B cell (primary cell): ENCODE measurements around the gene AKR7A3. TPM values are rescaled to one million over a fixed set of nuclear protein-coding genes. Genes with fewer than 3 reads are reported as not detected.

Experiments
- ATAC-seq: fragments of 200-7000 bp; cut with Tn5 transposase; one replicate; pipeline ENCODE4 v1.10.0; 2021; ENCODE audit warnings: low read depth, mild to moderate bottlenecking, moderate number of reproducible peaks, moderate library complexity
- CTCF ChIA-PET: fragments of 350-600 bp; sonication (Branson Sonifier 250); formaldehyde crosslinking; loops from one replicate; lab custom pipeline; 2021; ENCODE audit warnings: antibody characterized with exemption, inconsistent platforms; lab: Charles Lee
- POLR2A ChIA-PET: fragments of 350-600 bp; sonication (Branson Sonifier 250); formaldehyde crosslinking; loops from one replicate; lab custom pipeline; 2021; ENCODE audit warnings: antibody characterized with exemption; lab: Charles Lee
- DNase-seq: peaks from one replicate; pipeline ENCODE4 v3.0.0; 2013
- H2AFZ ChIP-seq: 2 replicates; pipeline ENCODE4 v1.6.1; 2012; ENCODE audit warnings: mild to moderate bottlenecking, low read depth, low read length; ENCODE audit not compliant: insufficient read depth, poor library complexity, severe bottlenecking
- H3K27ac ChIP-seq, 2 donors: 1 replicate in 1 of 2; 2 replicates in 1 of 2; pipeline ENCODE4 v1.5.1; 2012 to 2013; ENCODE audit warnings: low read length in 2 of 2, mild to moderate bottlenecking in 2 of 2, moderate library complexity in 1 of 2
- H3K27me3 ChIP-seq, 4 experiments: fragments of 200-600 bp in 1 of 4; sonication (generic) in 1 of 4; replicated peaks in 1 of 4; 1 replicate in 2 of 4; 2 replicates in 2 of 4; pipeline versions ENCODE4 v1.6.1 to v1.7.0; 2013 to 2016; ENCODE audit warnings: low read length in 3 of 4, mild to moderate bottlenecking in 2 of 4, mixed read lengths in 1 of 4, moderate library complexity in 1 of 4; ENCODE audit not compliant: insufficient read depth in 4 of 4, control insufficient read depth in 3 of 4; ENCODE audit errors: control extremely low read depth in 1 of 4
- H3K36me3 ChIP-seq, 2 experiments: replicated peaks in 1 of 2; 1 replicate in 1 of 2; 2 replicates in 1 of 2; pipeline versions ENCODE4 v1.6.1 to v1.7.1; 2013; ENCODE audit warnings: low read length in 1 of 2; ENCODE audit not compliant: insufficient read depth in 2 of 2, control insufficient read depth in 1 of 2; ENCODE audit errors: control extremely low read depth in 1 of 2, extremely low read depth in 1 of 2
- H3K4me1 ChIP-seq, 2 donors: fragments of 200-600 bp in 1 of 2; sonication (generic) in 1 of 2; 1 replicate in 1 of 2; 2 replicates in 1 of 2; pipeline versions ENCODE4 v1.5.1 to v1.6.1; 2013 to 2017; ENCODE audit warnings: low read length in 2 of 2; ENCODE audit not compliant: control insufficient read depth in 2 of 2, insufficient read depth in 2 of 2
- H3K4me2 ChIP-seq: replicated peaks from 2 replicates; pipeline ENCODE3; 2012; ENCODE audit warnings: mild to moderate bottlenecking, low read depth, low read length; ENCODE audit not compliant: poor library complexity, severe bottlenecking
- H3K4me3 ChIP-seq, 5 experiments: fragments of 200-600 bp in 1 of 5; sonication (generic) in 1 of 5; 1 replicate in 3 of 5; 2 replicates in 2 of 5; pipeline versions ENCODE4 v1.5.1 to v1.7.0; 2011 to 2016; ENCODE audit warnings: low read length in 4 of 5, mild to moderate bottlenecking in 4 of 5, low read depth in 2 of 5, control low read depth in 1 of 5, moderate library complexity in 1 of 5; ENCODE audit not compliant: insufficient read depth in 1 of 5; ENCODE audit errors: control extremely low read depth in 1 of 5, extremely low read depth in 1 of 5
- H3K79me2 ChIP-seq: fragments of 200-600 bp; sonication (generic); one replicate; pipeline ENCODE4 v1.6.0; 2016; ENCODE audit warnings: low read length; ENCODE audit not compliant: control insufficient read depth, insufficient read depth
- H3K9ac ChIP-seq: fragments of 200-600 bp; sonication (generic); 2 replicates; pipeline ENCODE4 v1.6.1; 2017; ENCODE audit warnings: mild to moderate bottlenecking, low read length, moderate library complexity
- H3K9me3 ChIP-seq, 3 donors: one replicate each; pipeline versions ENCODE4 v1.6.1 to v1.7.1; 2013; ENCODE audit warnings: low read length in 2 of 3; ENCODE audit not compliant: control insufficient read depth in 2 of 3, insufficient read depth in 1 of 3; ENCODE audit errors: control extremely low read depth in 1 of 3
- H4K20me1 ChIP-seq: 2 replicates; pipeline ENCODE4 v1.6.0; 2012; ENCODE audit warnings: mild to moderate bottlenecking, low read length; ENCODE audit not compliant: insufficient read depth, control insufficient read depth, poor library complexity, severe bottlenecking
- H3K27ac Mint-ChIP-seq: one replicate; pipeline ENCODE4 v1.8.0; 2021; ENCODE audit warnings: mixed read lengths
- H3K27me3 Mint-ChIP-seq: one replicate; pipeline ENCODE4 v1.8.0; 2021; ENCODE audit warnings: mixed read lengths
- H3K4me1 Mint-ChIP-seq: one replicate; pipeline ENCODE4 v1.8.0; 2021; ENCODE audit warnings: mixed read lengths
- H3K4me3 Mint-ChIP-seq: one replicate; pipeline ENCODE4 v1.8.0; 2021; ENCODE audit warnings: mixed read lengths
- H3K9me3 Mint-ChIP-seq: one replicate; pipeline ENCODE4 v1.8.0; 2022; ENCODE audit warnings: mixed read lengths; ENCODE audit not compliant: insufficient read depth
- EZH2 ChIP-seq: IDR thresholded peaks from 2 replicates; pipeline ENCODE4 v1.6.1; 2012; ENCODE audit warnings: borderline replicate concordance, low read depth, mild to moderate bottlenecking, moderate library complexity, low read length; ENCODE audit not compliant: insufficient read depth, poor library complexity, severe bottlenecking
- WGBS: methylation state at CpG from one replicate; pipeline ENCODE4 v1.1.5; 2013; ENCODE audit warnings: missing lambda C conversion rate; ENCODE audit not compliant: insufficient coverage; 5-methylcytosine and 5-hydroxymethylcytosine counted together
- intact Hi-C: fragments of 100-400 bp; cut with micrococcal nuclease; formaldehyde crosslinking; loops from one replicate; pipeline ENCODE4 v1.10.0; 2022
- polyA plus RNA-seq: library from polyadenylated mRNA; depleted of rRNA; stranded (reverse); fragments of >200 nt; gene quantifications from 2 replicates; pipeline ENCODE4 v1.2.3, GENCODE V29; 2012
- total RNA-seq, 2 donors: library from RNA; stranded (reverse); fragments of 120-200 nt in 1 of 2; gene quantifications; 1 replicate in 1 of 2; 2 replicates in 1 of 2; pipeline versions ENCODE4 v1.2.3 to v1.2.4, GENCODE V29; 2013 to 2022
- TF ChIP-seq, protein P1 (sequence below): fragments of 200-600 bp; IDR thresholded peaks from one replicate; pipeline ENCODE4 v1.8.0; 2022; ENCODE audit warnings: antibody characterized with exemption, mild to moderate bottlenecking

Gene AKR7A3
- total and polyA plus RNA-seq, 2 donors (not counting 1 experiment from before 2014, with no cell fraction given) = 0.97 to 1.8 TPM

DNA sequence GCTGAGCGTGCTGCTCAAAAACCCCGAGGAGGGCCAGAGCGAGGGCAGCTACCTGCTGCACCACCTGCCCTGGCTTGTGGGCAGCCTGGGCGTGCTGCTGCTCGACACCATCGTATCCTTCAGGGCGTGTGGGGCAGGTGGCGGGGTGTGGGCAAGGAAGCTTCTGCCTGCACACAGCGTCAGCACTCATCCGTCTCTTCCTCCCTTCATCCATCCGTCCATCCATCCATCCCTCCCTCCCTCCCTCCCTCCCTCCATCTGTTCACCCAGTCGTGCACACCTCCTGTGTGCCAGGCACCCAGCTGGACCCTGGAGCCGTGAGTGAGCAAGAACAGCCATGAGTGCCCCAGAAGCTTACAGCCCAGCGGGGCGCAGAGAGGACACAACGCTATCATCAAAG is 38.7 kb upstream of the AKR7A3 start:
- DNase-seq = no peak
- no peak overlapping the region for H3K27ac Mint-ChIP-seq
- Histone ChIP-seq H4K20me1 (peaks cover 1% of the 10 kb centered on the region), H3K27me3 (no peaks in the 10 kb centered on the region), H3K9ac (no peak overlapping the region), H3K27ac (no peak overlapping the region), H3K79me2 (peaks cover 26% of the 10 kb centered on the region), H3K36me3 (peaks cover 0 to 45% of the 10 kb centered on the region in 2 experiments), H3K9me3 (no peaks in the 10 kb centered on the region), H3K4me2 (no peak overlapping the region), H2AFZ (no peak overlapping the region), H3K4me1 (no peaks in the 10 kb centered on the region), H3K4me3 (no peak overlapping the region)
- no peaks in the 10 kb centered on the region for H3K27me3 Mint-ChIP-seq
- ChIA-PET CTCF (no interaction called here), POLR2A (no interaction called here)
- TF ChIP-seq, protein P1, sequence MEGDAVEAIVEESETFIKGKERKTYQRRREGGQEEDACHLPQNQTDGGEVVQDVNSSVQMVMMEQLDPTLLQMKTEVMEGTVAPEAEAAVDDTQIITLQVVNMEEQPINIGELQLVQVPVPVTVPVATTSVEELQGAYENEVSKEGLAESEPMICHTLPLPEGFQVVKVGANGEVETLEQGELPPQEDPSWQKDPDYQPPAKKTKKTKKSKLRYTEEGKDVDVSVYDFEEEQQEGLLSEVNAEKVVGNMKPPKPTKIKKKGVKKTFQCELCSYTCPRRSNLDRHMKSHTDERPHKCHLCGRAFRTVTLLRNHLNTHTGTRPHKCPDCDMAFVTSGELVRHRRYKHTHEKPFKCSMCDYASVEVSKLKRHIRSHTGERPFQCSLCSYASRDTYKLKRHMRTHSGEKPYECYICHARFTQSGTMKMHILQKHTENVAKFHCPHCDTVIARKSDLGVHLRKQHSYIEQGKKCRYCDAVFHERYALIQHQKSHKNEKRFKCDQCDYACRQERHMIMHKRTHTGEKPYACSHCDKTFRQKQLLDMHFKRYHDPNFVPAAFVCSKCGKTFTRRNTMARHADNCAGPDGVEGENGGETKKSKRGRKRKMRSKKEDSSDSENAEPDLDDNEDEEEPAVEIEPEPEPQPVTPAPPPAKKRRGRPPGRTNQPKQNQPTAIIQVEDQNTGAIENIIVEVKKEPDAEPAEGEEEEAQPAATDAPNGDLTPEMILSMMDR = no peak
- no peak for TF ChIP-seq EZH2
- 91% methylated on average over 7 of the region's 16 CpGs for WGBS
- ATAC-seq = no peak
- H3K4me3 Mint-ChIP-seq = no peak overlapping the region
- H3K9me3 Mint-ChIP-seq = no peaks in the 10 kb centered on the region
- H3K4me1 Mint-ChIP-seq = no peaks in the 10 kb centered on the region
- intact Hi-C loops = no loop called here

DNA sequence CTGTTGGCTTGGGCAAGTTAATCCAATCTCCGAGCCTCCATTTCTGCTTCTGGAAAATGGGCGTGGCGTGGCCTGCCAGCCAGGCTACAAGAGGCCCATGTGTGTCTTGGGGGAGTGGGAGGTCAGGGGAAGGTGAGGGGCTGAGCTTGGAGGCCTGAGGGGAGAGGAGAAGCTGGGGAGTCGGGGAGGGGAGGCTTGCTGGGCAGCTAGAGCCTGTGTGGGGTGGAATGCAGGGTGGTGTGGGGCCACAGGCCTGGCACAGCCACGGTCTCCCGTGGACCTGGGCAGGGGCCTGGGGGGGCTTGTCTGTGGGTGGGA is 38.1 kb upstream of the AKR7A3 start:
- POLR2A ChIA-PET = no interaction called here
- no peak overlapping the region for H3K27ac Mint-ChIP-seq

More for the DNA sequence above, 38.1 kb upstream of the AKR7A3 start:
- ATAC-seq (no peak), DNase-seq (no peak)
- Histone ChIP-seq H3K4me2 (no peak overlapping the region), H3K4me1 (no peaks in the 10 kb centered on the region), H3K27ac (no peak overlapping the region), H3K4me3 (no peak overlapping the region), H3K9me3 (no peaks in the 10 kb centered on the region), H3K27me3 (no peaks in the 10 kb centered on the region), H3K79me2 (peaks cover 32% of the 10 kb centered on the region), H3K9ac (no peak overlapping the region), H3K36me3 (peaks cover 0 to 51% of the 10 kb centered on the region in 2 experiments), H2AFZ (no peak overlapping the region), H4K20me1 (peaks cover 7% of the 10 kb centered on the region)
- TF ChIP-seq, protein P1 = no peak
- TF ChIP-seq EZH2 = no peak
- no peaks in the 10 kb centered on the region for H3K4me1 Mint-ChIP-seq
- no peak overlapping the region for H3K4me3 Mint-ChIP-seq
- 99% methylated on average over 6 of the region's 6 CpGs for WGBS
- intact Hi-C loops = no loop called here
- CTCF ChIA-PET = no interaction called here
- H3K9me3 Mint-ChIP-seq = no peaks in the 10 kb centered on the region
- no peaks in the 10 kb centered on the region for H3K27me3 Mint-ChIP-seq
